Transverse colon (tissue), 4 donors: Measurements from ENCODE around the gene DCUN1D4. TPM values are rescaled to one million over a fixed set of nuclear protein-coding genes. Genes with fewer than 3 reads are reported as not detected.

Experiments
- DNase-seq: peaks from one replicate; pipeline ENCODE4 v3.0.0-alpha.2; 2019
- H3K27ac ChIP-seq, 4 donors: fragments of 200-600 bp; sonication (generic); 2 replicates each; pipeline ENCODE4 v1.5.1; 2016 to 2018; ENCODE audit warnings: inconsistent platforms in 4 of 4
- H3K27me3 ChIP-seq: fragments of 200-600 bp; sonication (generic); 2 replicates; pipeline ENCODE4 v1.5.1; 2017; ENCODE audit warnings: inconsistent platforms
- H3K36me3 ChIP-seq, 4 donors: fragments of 200-600 bp; sonication (generic); 2 replicates each; pipeline ENCODE4 v1.5.1; 2017 to 2019; ENCODE audit warnings: inconsistent platforms in 4 of 4
- H3K4me1 ChIP-seq, 4 donors: fragments of 200-600 bp; sonication (generic); 2 replicates each; pipeline ENCODE4 v1.5.1; 2017 to 2020; ENCODE audit warnings: inconsistent platforms in 4 of 4
- H3K4me3 ChIP-seq, 4 donors: fragments of 200-600 bp; sonication (generic); 1 replicate in 1 of 4; 2 replicates in 3 of 4; pipeline versions ENCODE4 v1.5.1 to v1.6.1; 2017 to 2019; ENCODE audit warnings: inconsistent platforms in 4 of 4
- H3K9me3 ChIP-seq, 2 donors: fragments of 200-600 bp; sonication (generic); 2 replicates each; pipeline ENCODE4 v1.5.1; 2017 to 2019; ENCODE audit warnings: inconsistent platforms in 2 of 2
- CTCF ChIP-seq, 5 experiments: fragments of 200-600 bp in 3 of 5; fragments of 450-650 bp in 2 of 5; sonication (generic) in 3 of 5; IDR thresholded peaks; 1 replicate in 2 of 5; 2 replicates in 3 of 5; pipeline ENCODE4 v1.5.1; 2016 to 2017; ENCODE audit warnings: antibody characterized with exemption in 5 of 5, inconsistent platforms in 3 of 5, mild to moderate bottlenecking in 2 of 5, moderate library complexity in 1 of 5
- EP300 ChIP-seq: sonication (generic); formaldehyde crosslinking; IDR thresholded peaks from one replicate; pipeline ENCODE4 v1.6.1; 2017; ENCODE audit warnings: antibody characterized with exemption, low read depth
- POLR2A ChIP-seq: fragments of 450-650 bp; IDR thresholded peaks from one replicate; pipeline ENCODE4 v1.6.1; 2016; ENCODE audit warnings: antibody characterized with exemption, mild to moderate bottlenecking, moderate library complexity
- POLR2AphosphoS5 ChIP-seq, 3 donors: sonication (generic); formaldehyde crosslinking; IDR thresholded peaks; one replicate each; pipeline ENCODE4 v1.6.1; 2016; ENCODE audit warnings: antibody characterized with exemption in 3 of 3
- WGBS, 2 donors: methylation state at CpG; one replicate each; pipeline ENCODE4 v1.1.5; 2018; ENCODE audit warnings: low coverage in 1 of 2; 5-methylcytosine and 5-hydroxymethylcytosine counted together
- in situ Hi-C, 4 donors: fragments of 200-750 bp; cut with MboI; loops; one replicate each; pipeline versions ENCODE4 v1.15.0 to v1.15.1; 2017; ENCODE audit warnings: low sequenced_read_pairs in 3 of 4, low pct_ligation_motif_present in 1 of 4, low pct_unique_long_range_greater_than_20kb in 1 of 4
- intact Hi-C: fragments of 100-400 bp; cut with DNase I; formaldehyde crosslinking; loops from one replicate; pipeline ENCODE4 v1.15.1; 2023; ENCODE audit warnings: low total_unique reads
- total RNA-seq, 4 donors: library from RNA; depleted of rRNA; stranded (reverse); fragments of >200 nt; gene quantifications; one replicate each; pipeline ENCODE4 v1.1.0, GENCODE V29; 2016

Gene DCUN1D4
- total RNA-seq, 4 donors from 2014 or later: 25.1 to 66.4 (median 40.9) TPM

GRCh38 chr4:51942108-51942832 is 99.3 kb downstream of the DCUN1D4 start:
- Histone ChIP-seq H3K36me3 (no peaks in the 10 kb centered on the region), H3K27ac (no peak overlapping the region), H3K4me1 (no peaks in the 10 kb centered on the region), H3K4me3 (no peak overlapping the region), H3K27me3 (no peaks in the 10 kb centered on the region), H3K9me3 (no peaks in the 10 kb centered on the region)
- no peak for DNase-seq
- no peak for TF ChIP-seq POLR2AphosphoS5 (IDR thresholded peaks at IDR 0.05)
- no peak for TF ChIP-seq CTCF (IDR thresholded peaks at IDR 0.05)
- TF ChIP-seq EP300: no peak
- no peak for TF ChIP-seq POLR2A
- WGBS, 2 donors: 76 to 85% methylated on average over 2 to 6 of the region's 6 CpGs
- in situ Hi-C loops: no loop called here
- intact Hi-C loops: no loop called here

DNA sequence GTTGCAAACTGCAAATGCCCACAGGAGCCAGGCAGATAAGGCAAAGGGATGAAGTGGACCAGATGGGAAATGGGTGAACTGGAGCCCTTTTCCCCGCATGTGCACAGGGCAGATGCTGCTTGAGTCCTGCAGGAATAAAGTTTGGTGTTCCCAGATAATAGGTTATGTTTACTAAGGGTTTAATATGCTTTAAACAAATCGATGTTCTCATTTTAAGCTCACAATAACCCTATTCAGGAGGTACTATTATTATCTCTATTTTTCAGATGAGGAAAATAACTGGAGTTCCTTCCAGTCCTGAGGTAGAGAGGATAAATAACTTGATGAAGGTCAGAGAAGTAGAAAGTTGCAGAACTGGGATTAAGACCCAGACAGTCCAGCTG is 99.9 kb downstream of the DCUN1D4 start:
- DNase-seq: no peak
- H3K27me3 ChIP-seq: no peaks in the 10 kb centered on the region
- H3K36me3 ChIP-seq: no peaks in the 10 kb centered on the region
- in situ Hi-C loops: no loop called here
- WGBS, 2 donors: 72 to 85% methylated on average over 1 to 2 of the region's 2 CpGs
- H3K9me3 ChIP-seq: no peaks in the 10 kb centered on the region
- H3K27ac ChIP-seq: no peak overlapping the region
- no peak for TF ChIP-seq CTCF (IDR thresholded peaks at IDR 0.05)
- TF ChIP-seq POLR2A: no peak
- TF ChIP-seq POLR2AphosphoS5 (IDR thresholded peaks at IDR 0.05): no peak
- no peak for TF ChIP-seq EP300
- intact Hi-C loops: no loop called here
- no peak overlapping the region for H3K4me3 ChIP-seq
- no peaks in the 10 kb centered on the region for H3K4me1 ChIP-seq

DNA sequence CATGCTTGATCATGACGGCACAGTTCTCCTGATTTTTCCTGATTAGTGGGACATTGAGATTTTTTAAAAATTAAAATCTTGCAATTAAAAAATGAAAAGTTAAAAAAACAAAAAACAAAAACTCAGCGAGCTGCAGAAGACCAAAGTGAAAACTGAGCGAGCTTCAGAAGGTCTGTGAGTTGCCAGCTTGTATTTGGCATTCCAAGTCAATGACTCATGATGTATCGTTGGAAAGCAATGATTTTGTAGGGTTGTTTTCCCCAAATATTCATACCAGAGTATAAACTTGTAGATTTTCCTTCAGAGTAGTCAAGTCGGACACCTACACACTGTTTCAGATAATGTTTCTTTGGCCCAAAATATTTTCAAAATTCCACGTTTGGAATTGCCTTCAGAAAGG is 100.3 kb downstream of the DCUN1D4 start:
- Histone ChIP-seq H3K4me3 (no peak overlapping the region), H3K27me3 (no peaks in the 10 kb centered on the region), H3K9me3 (no peaks in the 10 kb centered on the region), H3K4me1 (no peaks in the 10 kb centered on the region), H3K27ac (no peak overlapping the region), H3K36me3 (no peaks in the 10 kb centered on the region)
- intact Hi-C loops: no loop called here
- WGBS, 2 donors: 63 to 76% methylated on average over 4 to 6 of the region's 6 CpGs
- no peak for TF ChIP-seq EP300
- no peak for DNase-seq
- in situ Hi-C loops: no loop called here

DNA sequence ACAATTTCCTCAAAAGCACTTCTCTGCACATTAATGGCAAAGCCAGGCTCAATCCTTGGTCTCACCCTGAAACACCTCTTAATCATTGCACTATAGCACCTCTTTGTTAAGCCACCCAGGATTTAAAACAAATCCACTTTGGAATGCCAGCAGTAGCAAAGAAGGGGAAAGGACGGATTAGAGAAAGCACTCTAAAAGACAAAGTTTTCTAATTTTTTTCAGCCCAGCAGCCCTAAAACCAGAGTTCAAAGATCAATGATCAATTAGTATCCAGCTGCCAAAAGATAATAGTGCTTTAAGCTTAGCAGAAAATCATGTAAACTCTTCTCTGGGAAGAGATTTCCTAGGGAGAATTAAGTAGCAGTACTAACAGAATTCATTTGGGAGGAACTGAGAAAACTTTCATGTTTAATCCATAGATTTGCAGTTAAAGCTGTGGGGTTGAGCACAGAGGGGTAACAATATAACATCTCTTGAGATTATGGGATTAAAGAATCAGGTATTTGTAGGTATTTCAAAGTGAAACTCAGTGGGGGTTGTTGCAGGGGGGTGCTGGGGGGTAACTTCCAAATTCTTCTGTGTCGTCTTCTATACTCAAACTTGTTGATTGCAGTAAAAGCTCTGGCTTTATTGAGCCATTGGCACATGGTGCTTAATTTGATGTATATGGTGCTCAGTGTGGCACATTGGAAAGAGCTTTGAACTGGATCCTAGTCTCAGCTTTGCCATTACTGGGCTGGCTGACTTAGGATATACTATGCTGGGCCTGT is 115.4 kb downstream of the DCUN1D4 start:
- whole genome bisulfite sequencing, 2 donors: 71 to 76% methylated on average over 2 of the region's 2 CpGs

More for the DNA sequence above, 115.4 kb downstream of the DCUN1D4 start:
- Histone ChIP-seq H3K27me3 (no peaks in the 10 kb centered on the region), H3K36me3 (no peaks in the 10 kb centered on the region), H3K4me3 (no peak overlapping the region), H3K27ac (no peak overlapping the region), H3K4me1 (no peaks in the 10 kb centered on the region), H3K9me3 (no peaks in the 10 kb centered on the region)
- no peak for DNase-seq
- intact Hi-C loops: no loop called here
- TF ChIP-seq POLR2AphosphoS5 (IDR thresholded peaks at IDR 0.05): no peak
- TF ChIP-seq CTCF (IDR thresholded peaks at IDR 0.05): no peak
- TF ChIP-seq POLR2A: no peak
- in situ Hi-C loops: loop anchor here in 1 of 4 donors (25.0 kb wide), 1 partner anchor 104 kb away; the partner anchor contains the start of gene SPATA18
